OCI-LY7 (cell line): ENCODE measurements around the gene SERINC3. TPM values are rescaled to one million over a fixed set of nuclear protein-coding genes. Genes with fewer than 3 reads are reported as not detected.

Source experiments
- BruUV-seq: library from RNA; stranded (reverse); fragments of 400-500 nt; replicated peaks from 2 replicates; lab custom pipeline; 2021; lab: Mats Ljungman, UMichigan
- CTCF ChIA-PET: fragments of 300-600 bp; sonication (Branson Sonifier 250); formaldehyde crosslinking; loops from one replicate; lab custom pipeline; 2022; ENCODE audit warnings: antibody characterized with exemption; ENCODE audit not compliant: unreplicated experiment; lab: Charles Lee
- POLR2A ChIA-PET: fragments of 300-600 bp; sonication (Branson Sonifier 250); formaldehyde crosslinking; loops from one replicate; lab custom pipeline; 2022; ENCODE audit warnings: antibody characterized with exemption; lab: Charles Lee
- DNase-seq: peaks from one replicate; pipeline ENCODE4 v3.0.0-alpha.2; 2015; ENCODE audit warnings: low spot score
- H2AFZ ChIP-seq: fragments of 200-600 bp; sonication (generic), shearing (Covaris generic); 2 replicates; pipeline ENCODE4 v1.6.1; 2014; ENCODE audit warnings: mild to moderate bottlenecking, antibody characterized with exemption, low read length, moderate library complexity
- H3K27ac ChIP-seq: fragments of 200-600 bp; sonication (generic); 2 replicates; pipeline ENCODE4 v1.5.1; 2014; ENCODE audit warnings: mixed run types, low read depth, mild to moderate bottlenecking, moderate library complexity, low read length, inconsistent platforms; ENCODE audit not compliant: poor library complexity, severe bottlenecking
- H3K36me3 ChIP-seq: fragments of 200-600 bp; sonication (generic); 2 replicates; pipeline ENCODE4 v1.6.1; 2014; ENCODE audit warnings: mild to moderate bottlenecking, antibody characterized with exemption, low read length, moderate library complexity, mixed read lengths; ENCODE audit not compliant: insufficient read depth
- H3K4me1 ChIP-seq: fragments of 200-600 bp; sonication (generic); 2 replicates; pipeline ENCODE4 v1.5.1; 2014; ENCODE audit warnings: mild to moderate bottlenecking, low read length; ENCODE audit not compliant: insufficient read depth, poor library complexity, severe bottlenecking
- H3K4me2 ChIP-seq: fragments of 200-600 bp; sonication (generic); 2 replicates; pipeline ENCODE4 v1.6.1; 2014; ENCODE audit warnings: mild to moderate bottlenecking, low read length
- H3K4me3 ChIP-seq: fragments of 200-600 bp; sonication (generic); 2 replicates; pipeline ENCODE4 v1.5.1; 2014; ENCODE audit warnings: mild to moderate bottlenecking, low read depth, low read length; ENCODE audit not compliant: poor library complexity, severe bottlenecking
- H3K79me2 ChIP-seq: fragments of 200-600 bp; sonication (generic); 2 replicates; pipeline ENCODE4 v1.6.1; 2016; ENCODE audit warnings: low read depth, mild to moderate bottlenecking, low read length, moderate library complexity, mixed read lengths; ENCODE audit not compliant: insufficient read depth
- H3K9me2 ChIP-seq: fragments of 200-600 bp; sonication (generic); 2 replicates; pipeline ENCODE4 v1.6.1; 2016; ENCODE audit warnings: mild to moderate bottlenecking, low read length, mixed read lengths; ENCODE audit not compliant: insufficient read depth
- H3K9me3 ChIP-seq: fragments of 200-600 bp; sonication (generic); 2 replicates; pipeline ENCODE4 v1.6.1; 2014; ENCODE audit warnings: mild to moderate bottlenecking, mixed run types, low read length, mixed read lengths
- H4K20me1 ChIP-seq: fragments of 200-600 bp; sonication (generic); 2 replicates; pipeline ENCODE4 v1.6.1; 2014; ENCODE audit warnings: mild to moderate bottlenecking, antibody characterized with exemption, low read length, moderate library complexity, mixed read lengths; ENCODE audit not compliant: insufficient read depth
- CTCF ChIP-seq: fragments of 200-600 bp; sonication (generic); conservative IDR thresholded peaks from 2 replicates; pipeline ENCODE4 v1.5.1; 2014; ENCODE audit warnings: mild to moderate bottlenecking, antibody characterized with exemption, low read length, moderate library complexity, mixed read lengths
- EZH2phosphoT487 ChIP-seq: fragments of 200-600 bp; sonication (generic); IDR thresholded peaks from 2 replicates; pipeline ENCODE4 v1.6.1; 2018; ENCODE audit warnings: low read depth, borderline replicate concordance, mild to moderate bottlenecking, mixed run types, antibody characterized with exemption, low read length, moderate library complexity, mixed read lengths
- intact Hi-C: fragments of 100-400 bp; cut with micrococcal nuclease; formaldehyde crosslinking; loops from one replicate; pipeline ENCODE4 v1.10.0; 2022; ENCODE audit not compliant: unreplicated experiment
- total RNA-seq, 2 experiments: library from RNA; depleted of rRNA in 1 of 2; stranded (reverse); fragments of >200 nt in 1 of 2; shearing (Covaris generic) in 1 of 2; gene quantifications; 2 replicates each; pipeline ENCODE4 v1.2.3, GENCODE V29; 2014 to 2022

SERINC3 gene
- total RNA-seq, 2 experiments from 2014 or later: 24.4 to 55.4 TPM

DNA sequence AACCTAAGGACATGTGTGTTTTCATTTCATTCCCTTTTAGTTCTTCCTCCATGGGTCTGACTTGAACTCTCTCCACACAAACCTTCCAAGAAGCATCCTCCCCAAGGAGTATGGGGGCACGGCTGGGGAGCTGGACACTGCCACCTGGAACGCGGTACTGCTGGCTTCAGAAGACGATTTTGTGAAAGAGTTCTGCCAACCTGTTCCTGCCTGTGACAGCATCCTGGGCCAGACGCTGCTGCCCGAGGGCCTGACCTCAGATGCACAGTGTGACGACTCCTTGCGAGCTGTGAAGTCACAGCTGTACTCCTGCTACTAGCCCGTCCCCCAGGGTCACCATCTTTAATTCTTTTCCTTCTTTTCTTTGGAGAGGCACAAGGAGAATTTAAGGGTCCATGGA lies 32.6 kb downstream of the SERINC3 start:
- Histone ChIP-seq H3K9me2 (no peaks in the 10 kb centered on the region), H2AFZ (no peak overlapping the region), H3K4me1 (no peaks in the 10 kb centered on the region), H3K36me3 (peaks cover 92% of the 10 kb centered on the region), H3K79me2 (no peaks in the 10 kb centered on the region), H3K9me3 (no peaks in the 10 kb centered on the region), H3K27ac (no peak overlapping the region), H3K4me2 (no peak overlapping the region), H4K20me1 (no peaks in the 10 kb centered on the region), H3K4me3 (no peak overlapping the region)
- no peak for DNase-seq
- ChIA-PET CTCF (interaction anchor here (0.6 kb wide), 1 partner anchor 144 kb away, joined by 5 read pairs; no protein-coding TSS in a partner anchor), POLR2A (no interaction called here)
- intact Hi-C loops: no loop called here
- BruUV-seq: no TSS peak
- no peak for TF ChIP-seq EZH2phosphoT487
- no peak for TF ChIP-seq CTCF

GRCh38 chr20:44488551-44488950 lies 33.3 kb downstream of the SERINC3 start:
- no peak for DNase-seq
- no peaks in the 10 kb centered on the region for H3K4me1 ChIP-seq
- H2AFZ ChIP-seq: no peak overlapping the region
- TF ChIP-seq CTCF (no peak), EZH2phosphoT487 (no peak)
- no peaks in the 10 kb centered on the region for H3K9me2 ChIP-seq
- no peaks in the 10 kb centered on the region for H3K79me2 ChIP-seq
- POLR2A ChIA-PET: no interaction called here
- CTCF ChIA-PET: no interaction called here
- H3K4me3 ChIP-seq: no peak overlapping the region
- H3K9me3 ChIP-seq: no peaks in the 10 kb centered on the region
- H4K20me1 ChIP-seq: no peaks in the 10 kb centered on the region
- H3K27ac ChIP-seq: no peak overlapping the region
- H3K4me2 ChIP-seq: no peak overlapping the region
- peaks cover 92% of the 10 kb centered on the region for H3K36me3 ChIP-seq
- BruUV-seq: no TSS peak
- intact Hi-C loops: no loop called here

GRCh38 chr20:44485830-44486198 lies 36.1 kb downstream of the SERINC3 start:
- ChIA-PET CTCF (no interaction called here), POLR2A (interaction anchor here (0.6 kb wide), 1 partner anchor 68 kb away, joined by 5 read pairs; no protein-coding TSS in a partner anchor)
- Histone ChIP-seq H4K20me1 (no peaks in the 10 kb centered on the region), H2AFZ (no peak overlapping the region), H3K27ac (no peak overlapping the region), H3K9me2 (no peaks in the 10 kb centered on the region), H3K9me3 (no peaks in the 10 kb centered on the region), H3K36me3 (peaks cover 90% of the 10 kb centered on the region), H3K4me3 (no peak overlapping the region), H3K79me2 (no peaks in the 10 kb centered on the region), H3K4me1 (no peaks in the 10 kb centered on the region), H3K4me2 (no peak overlapping the region)
- intact Hi-C loops: no loop called here
- no peak for DNase-seq
- BruUV-seq: no TSS peak
- TF ChIP-seq EZH2phosphoT487 (no peak), CTCF (no peak)
